Stimulated activated CD8-positive, alpha-beta memory T cell treated with anti-CD3 and anti-CD28 coated beads, Interleukin-12 subunit alpha, Interleukin-12 subunit beta, amount 100 ng/mL, for 4 hours (primary cell): ENCODE results near the gene RFX3.

Source experiments
- DNase-seq: peaks from one replicate; pipeline ENCODE4 v3.0.0-alpha.2; 2020; ENCODE audit warnings: low read depth

Gene RFX3

DNA sequence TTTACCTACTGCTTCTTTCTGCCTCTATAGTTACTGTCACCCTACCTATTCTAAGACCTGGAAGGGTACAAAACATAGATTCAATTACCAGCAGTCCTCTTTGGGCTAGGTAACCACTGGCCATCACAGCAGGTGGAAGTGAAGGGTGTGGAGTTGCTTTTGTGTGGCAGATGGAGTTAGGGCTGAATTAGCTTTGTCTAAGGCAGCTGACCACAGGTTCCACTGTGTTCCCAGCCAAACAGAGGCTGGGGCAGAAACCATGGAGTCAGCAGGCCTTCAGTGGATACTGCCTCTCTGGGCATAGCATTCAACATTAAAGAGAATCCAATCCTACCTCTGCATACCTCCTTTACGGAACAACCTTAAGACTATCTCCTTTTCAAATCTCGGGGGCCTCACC lies 254.2 kb downstream of the RFX3 start:
- DNase-seq, result no peak

DNA sequence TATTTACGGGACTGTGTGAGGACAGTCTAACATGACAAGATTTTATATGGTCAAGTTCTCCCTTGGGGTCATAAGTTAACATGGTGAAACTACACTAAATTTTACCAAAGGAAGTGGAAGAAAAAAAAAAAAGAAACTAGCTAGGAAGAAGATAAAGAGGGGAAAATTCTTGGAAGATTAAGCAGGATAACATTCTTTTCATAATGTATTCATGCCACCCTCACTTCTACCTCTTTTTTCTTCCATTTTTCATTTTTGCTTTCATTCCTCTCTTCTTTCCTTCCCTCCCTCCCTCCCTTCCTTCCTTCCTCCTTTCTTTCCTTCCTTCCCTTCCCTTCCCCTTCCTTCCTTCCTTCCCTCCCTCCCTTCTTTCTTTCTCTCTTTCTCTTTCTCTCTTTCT lies 254.6 kb downstream of the RFX3 start:
- no peak for DNase-seq

DNA sequence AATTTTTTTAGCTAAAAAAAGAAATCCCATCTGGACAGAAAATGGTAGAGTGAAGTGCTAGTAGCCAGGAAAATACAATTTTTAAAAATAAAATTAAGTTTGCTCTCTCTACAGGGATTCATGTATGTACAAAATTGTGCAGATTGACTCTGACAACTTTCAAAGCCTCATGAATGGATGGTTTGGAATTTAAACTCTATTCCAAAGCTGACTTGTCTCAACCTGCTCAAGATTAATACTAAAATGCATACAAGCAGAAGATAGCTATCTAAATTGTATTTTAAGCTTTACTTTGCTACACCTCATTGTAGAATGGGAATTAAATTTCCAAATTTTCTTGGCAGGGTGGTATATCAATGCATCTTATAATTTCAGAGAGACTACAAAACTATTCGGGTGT lies 257.6 kb downstream of the RFX3 start:
- no peak for DNase-seq

DNA sequence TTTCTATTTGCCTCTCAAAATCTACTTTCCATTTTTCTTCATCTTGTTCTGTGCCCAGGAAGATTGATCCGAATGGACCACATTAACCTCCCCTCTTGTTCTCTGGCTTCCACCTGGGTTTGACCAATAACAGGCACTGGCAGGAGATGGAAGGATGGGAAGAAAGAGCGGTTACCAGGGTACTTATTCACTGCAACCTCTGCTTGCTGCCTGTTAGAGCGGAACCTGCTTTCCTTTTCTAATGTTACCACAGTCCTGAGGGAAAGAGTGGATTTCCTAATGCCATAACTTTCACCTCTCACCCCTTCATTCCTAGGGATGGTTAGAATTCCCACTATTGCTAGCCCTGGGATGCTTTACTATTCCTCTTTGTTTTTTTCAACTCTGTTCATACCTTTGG lies 262.1 kb downstream of the RFX3 start:
- DNase-seq, result no peak

DNA sequence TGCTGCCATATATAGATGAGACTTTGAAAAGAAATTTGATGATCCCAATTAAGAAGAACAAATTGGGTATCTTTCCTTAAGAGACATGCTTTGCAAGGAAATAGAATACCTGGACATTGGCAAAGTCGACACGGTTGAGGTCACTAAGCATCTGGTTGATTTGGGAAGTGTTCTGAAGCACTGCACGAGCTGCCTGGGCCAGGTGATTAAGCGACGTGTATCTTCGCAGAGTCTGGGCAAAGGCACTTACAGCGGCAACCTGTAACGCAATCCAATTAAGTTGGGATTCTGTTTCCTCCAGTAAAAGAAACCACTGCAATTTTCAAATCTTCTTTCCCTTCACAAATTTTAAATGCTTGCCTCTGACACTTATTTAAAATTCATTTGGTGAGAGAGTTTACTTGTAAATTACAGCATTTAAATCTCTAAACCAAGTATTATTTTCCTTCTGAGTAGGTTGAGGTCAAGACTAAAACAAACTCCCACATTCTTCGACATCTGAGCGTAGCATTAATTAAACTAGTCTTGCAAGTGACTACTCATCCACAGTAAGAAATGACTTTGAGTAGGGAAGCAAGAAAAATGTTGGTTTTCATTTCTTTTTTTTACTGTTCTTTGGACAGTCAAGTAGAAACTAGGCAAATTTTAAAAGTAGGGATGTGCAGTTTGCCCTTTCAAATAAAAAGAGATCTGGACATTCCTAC lies 262.8 kb downstream of the RFX3 start:
- no peak for DNase-seq

DNA sequence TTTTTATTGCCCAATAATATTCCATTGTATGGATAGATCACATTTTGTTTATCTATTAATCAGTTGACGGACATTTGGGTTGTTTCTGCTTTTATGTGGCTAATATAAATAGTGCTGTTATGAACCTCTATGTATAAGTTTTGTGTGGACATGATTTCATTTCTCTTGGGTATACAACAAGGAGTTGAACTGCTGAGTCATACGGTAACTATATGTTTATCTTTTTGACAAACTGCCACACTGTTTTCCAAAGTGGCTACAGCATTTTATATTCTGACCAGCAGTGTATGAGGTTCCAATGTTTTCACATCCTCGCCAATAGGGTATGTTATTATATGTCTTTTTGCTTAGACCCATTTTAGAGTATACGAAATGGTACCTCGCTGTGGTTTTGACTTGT lies 264.3 kb downstream of the RFX3 start:
- DNase-seq, result no peak

DNA sequence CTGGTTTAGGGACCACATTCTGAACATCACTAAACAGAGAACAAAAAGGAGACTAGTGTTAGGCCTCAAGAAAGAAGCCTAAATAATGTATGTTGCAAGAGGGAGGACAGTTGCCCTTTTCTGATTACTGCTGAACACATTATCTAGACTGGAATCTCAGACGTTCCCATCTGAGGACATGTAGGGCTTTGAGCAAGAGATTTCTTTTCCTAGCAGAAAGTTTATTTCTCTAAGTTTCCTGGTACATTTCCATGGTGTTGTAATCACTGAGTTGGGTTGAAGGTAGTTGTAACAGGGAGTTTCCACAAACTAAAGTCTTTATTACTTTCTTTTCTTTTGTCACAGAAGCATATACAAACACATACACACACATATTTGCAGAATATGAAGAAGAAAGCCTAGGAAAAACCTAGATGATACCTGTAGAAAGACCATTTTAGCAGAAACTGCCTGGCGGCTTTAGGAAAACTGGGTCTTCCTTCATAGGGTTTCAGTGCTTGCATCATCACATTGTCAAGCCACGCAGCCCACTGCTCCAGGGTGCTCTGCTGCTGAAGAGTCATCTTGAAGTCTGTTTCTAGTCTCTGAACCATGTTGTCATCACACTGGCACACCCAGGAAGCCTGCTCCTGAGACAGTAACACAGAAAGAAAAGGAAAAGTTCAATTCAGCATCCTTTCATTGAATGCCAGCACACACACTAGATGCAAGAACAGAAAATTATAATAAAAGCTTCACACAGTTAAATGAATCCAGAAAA lies 269.1 kb downstream of the RFX3 start:
- DNase-seq, result no peak

DNA sequence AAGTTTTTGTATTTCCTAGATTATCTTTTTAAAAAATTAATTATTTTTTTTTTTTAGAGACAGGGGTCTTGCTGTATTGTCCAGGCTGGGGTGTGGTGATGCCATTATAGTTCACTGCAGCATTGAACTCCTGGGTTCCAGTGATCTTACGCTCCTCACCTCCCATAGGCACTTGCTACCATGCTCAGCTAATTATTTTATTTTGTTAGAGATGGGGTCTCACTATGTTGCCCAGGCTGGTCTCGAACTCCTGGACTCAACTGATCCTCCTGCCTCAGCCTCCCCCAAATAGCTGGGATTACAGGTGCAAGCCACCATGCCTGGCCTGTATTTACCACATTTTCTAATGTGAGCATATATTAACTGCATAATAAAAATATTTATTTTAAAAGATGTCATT lies 274.5 kb downstream of the RFX3 start:
- no peak for DNase-seq

DNA sequence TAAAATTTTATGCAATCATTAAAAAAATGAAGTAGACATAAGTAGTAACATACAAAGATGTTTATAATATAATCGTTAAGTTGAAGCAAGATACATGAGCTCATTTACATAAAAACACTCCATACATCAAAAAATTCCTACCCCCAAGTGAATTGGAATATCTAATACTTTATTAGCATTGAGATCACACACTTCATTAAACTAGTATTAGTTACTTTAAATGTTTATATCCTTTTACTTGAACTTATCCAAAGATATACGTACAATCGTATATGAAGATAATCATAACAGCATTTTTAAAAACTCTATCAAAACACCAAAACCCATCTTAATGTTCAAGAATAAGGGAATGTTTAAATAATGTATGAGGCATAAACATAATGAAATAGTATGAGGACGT lies 275.1 kb downstream of the RFX3 start:
- DNase-seq, result no peak

DNA sequence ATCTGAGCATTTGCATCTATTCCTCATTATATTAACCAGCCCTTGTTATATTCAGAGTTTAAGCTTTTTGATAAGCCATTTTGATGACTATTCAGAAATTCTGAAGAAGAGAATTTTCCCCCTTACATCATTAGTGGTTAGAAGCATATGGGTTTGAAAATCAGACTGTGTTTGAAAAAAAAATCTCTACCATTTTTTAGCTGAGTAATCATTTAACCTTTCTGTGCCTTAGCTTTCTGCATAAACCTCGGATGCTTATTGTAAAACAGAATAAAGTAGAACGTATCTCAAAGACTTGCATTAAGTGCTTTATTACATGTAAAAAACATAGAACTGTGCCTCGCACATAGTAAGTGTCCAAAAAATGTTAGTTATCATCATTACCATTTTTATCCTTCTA lies 278.6 kb downstream of the RFX3 start:
- no peak for DNase-seq

DNA sequence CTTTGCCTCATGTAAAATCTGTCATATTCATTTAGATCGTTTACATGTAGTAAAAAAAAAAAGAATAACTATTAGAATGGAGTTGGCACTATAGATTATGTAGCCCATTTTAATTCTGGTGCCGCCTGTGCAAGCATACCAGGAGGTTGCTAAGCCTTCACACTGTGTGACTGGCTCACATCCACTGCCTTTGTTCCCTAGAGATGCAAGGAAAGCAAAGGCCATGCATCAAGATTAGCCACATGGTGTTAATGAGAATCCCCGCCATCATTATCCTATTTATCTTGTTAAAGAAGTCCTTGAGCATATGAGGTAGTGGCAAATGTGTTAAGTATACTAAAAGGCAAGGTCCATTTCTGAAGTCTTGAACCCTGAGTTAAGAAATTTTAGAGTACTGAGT lies 279.6 kb downstream of the RFX3 start:
- DNase-seq, result no peak

DNA sequence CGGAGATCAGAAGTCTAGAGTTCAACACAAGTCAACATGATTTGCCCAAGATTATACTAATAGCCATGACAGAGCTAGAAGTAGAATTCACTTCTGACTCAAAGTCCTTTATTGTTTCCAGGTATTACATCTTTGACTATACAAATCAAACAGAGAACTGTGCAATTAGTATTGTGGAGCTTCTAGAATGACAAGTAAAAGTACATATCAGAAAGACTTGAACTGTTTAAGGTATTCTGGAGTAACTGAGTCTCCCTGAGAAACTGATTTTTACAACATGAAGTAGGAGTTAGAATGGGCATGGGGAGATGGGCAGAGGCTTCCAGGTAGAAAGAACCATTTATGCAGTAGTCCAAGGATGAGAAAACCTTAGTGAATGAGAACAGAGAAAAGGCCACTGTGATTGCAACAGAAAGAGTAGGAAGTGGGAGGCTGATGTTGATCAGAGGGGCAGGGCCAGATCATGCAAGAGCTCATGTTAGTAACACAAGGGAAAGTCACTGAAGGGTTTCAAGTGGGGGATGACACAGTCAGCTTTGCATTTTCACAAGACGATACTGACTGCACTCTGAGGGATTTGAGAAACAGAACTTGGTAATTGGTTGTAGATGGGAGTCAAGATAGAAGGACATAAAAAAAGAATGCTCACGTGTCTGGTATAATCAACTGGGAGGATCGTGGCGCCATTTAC lies 280.7 kb downstream of the RFX3 start:
- DNase-seq, result no peak

DNA sequence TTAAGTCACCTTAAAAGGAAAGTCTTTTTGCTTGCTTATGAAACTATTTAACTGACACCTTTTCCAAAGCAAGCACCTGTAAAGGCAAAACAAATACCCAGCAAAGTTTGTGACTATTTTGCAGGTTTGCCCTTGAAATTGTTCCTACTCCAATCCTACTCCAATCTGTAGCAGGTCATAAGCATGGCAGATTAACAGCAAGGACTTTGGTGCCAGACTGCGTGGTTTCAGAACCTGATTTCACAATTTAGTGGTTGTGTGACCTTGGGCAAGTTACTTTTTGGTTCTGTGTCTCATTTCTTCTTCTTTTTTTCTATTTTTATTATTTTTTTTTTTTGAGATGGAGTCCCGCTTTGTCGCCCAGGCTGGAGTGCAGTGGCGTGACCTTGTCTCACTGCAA lies 282.1 kb downstream of the RFX3 start:
- no peak for DNase-seq

DNA sequence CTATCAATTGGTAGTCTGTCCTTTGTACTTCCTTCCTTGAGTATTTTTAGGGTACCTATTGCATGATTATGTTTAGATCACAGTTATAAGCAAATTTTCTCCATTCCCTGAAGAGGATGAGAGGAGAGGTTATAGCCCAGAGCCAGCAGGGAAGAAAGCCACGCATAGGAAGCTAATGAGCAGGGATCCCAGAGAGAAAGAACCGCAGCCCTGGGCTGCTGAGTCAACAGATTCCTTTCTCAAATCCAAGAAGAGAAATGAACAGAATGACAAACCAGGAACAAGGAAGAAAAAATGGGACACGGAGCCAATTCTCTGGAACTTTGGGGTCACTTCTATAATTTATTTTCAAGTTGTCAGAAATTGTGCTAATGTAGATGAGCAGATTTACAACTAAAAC lies 284.5 kb downstream of the RFX3 start:
- no peak for DNase-seq

DNA sequence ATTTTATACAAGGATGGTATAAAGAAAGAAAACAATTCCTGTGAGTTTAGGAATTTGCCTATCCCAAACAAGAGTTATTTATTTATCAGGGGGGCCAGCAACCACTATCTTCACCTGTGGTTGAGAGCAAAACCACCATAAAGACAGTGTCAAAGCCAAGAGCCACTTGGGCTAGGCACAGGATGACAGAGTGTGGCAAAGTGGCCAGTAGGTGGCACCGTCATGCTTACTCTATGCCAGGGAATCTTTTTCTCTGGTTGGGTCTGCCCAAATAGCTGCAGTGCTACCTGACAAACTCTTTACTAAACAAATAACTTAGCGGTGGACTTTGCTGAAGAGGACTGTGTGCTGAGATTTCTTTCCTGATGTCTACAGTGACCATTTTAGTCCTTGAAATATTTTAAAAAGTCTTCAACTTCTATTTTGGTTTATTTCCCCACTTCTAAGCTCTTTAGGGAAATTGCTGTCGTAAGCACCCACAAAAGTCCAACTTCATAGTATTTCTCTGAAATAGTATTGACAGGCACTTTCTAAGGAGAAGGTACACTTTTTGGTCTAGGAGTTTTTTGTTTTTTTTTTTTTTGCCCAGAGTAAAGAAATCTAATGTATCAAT lies 285.0 kb downstream of the RFX3 start:
- peak; percentile 15 for DNase-seq

DNA sequence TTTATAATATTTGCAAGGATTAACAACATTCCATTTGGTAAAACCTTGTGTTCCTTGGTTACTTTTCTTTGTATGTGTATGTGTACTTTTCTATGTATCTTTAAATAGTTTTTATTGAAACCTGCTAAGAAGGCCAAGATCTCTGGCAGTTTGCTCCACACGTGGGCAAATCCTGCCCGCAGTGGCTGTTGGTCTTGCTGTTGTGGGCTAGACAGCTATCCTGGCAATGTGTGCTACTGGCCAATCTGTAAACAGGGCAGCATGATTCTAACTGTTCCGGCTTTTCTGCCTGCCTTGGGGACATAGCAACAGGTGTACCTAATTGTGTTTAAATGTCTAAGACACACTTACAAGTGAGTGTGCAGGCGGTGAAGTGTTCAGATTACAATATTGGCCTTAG lies 286.6 kb downstream of the RFX3 start:
- no peak for DNase-seq

DNA sequence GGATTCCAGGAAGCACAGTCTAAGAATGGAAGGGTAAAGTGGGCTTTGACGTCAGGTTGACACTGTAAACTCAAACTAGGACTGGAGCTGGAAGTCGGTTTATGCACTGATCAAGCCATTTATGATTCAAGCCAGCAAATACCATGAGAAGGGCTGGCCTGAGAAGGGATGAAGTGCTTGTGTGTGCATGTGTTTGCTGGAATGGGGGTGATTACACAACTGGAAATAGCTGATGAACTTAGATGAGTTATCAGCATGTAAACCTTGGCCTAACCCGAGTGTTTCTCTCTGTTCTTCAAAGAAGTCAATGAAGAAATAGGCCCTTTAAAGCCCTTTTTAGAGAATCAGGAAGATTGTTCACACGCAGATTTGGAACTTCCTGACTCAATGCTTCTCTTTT lies 287.6 kb downstream of the RFX3 start:
- DNase-seq, result no peak

DNA sequence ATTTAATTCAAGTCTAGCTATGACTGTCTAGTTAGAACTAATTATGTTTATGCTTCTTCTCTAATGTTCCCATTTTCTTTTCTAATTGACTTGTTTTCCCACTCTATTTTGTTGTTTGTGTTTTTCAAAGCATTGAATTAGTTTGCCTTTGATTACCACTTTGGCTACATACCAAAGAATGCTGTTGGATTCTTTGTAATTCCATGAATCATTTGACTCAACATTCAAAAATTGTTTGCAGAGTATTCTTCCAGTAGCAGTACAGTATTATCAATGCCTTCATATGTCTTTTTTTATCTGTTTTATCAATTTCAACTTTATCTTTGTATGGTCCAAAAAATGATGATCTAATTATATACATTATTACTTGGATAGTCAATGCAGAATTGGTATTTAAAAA lies 288.7 kb downstream of the RFX3 start:
- DNase-seq, result no peak

DNA sequence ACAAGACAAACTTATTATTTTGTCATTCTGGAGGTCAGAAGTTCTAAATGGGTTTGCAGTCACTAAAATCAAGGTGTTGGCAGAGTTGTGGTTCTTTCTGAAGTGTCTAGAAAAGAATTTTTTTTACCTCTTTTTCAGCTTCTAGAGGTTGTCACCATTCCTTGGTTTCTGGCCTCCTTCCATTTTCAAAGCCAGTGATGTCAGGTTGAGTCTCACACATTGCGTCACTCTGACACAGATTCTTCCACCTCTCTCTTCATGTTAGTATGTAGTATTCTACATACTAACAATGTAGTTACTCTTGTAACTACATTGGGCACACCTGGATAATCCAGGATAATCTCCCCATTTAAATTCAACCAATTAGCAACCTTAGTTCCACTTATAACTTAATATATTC lies 290.3 kb downstream of the RFX3 start:
- DNase-seq, result no peak

DNA sequence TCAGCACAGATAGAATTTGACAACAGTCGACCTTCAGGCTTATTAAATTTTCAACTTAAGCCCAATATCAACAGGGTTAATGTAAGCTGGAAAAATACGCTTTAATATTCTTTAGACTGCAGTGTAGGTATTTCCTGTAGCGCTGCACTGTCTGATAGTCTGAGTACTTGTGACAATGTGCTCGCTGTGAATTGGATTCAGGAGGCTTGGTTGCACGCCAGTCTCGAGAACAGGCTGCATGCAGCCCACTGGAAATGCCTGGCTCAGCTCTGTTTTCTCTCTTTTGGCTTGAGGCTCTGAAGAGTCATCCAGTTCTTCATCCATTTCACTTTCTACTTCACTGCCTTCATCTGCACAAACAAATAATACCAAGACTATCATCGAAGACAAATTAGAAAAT lies 300.9 kb downstream of the RFX3 start:
- DNase-seq, result no peak

DNA sequence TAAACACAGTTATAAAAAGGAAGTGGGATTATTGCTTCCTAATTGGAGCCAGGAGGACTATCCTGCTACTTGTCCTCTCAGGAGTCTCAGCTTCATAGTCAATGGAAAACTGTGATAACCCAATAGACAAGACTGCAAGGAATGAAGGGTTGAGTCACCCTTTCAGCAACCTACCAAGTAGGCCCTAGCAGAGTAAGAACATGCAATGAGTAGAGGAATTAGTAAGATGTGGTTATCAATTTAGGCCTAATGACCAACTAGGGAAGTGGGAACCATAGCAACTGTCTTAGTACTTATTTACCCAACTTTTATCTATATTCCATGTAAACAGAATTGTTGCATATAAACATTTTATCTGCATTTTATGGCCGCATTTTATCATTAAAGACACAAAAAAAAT lies 310.1 kb downstream of the RFX3 start:
- no peak for DNase-seq

DNA sequence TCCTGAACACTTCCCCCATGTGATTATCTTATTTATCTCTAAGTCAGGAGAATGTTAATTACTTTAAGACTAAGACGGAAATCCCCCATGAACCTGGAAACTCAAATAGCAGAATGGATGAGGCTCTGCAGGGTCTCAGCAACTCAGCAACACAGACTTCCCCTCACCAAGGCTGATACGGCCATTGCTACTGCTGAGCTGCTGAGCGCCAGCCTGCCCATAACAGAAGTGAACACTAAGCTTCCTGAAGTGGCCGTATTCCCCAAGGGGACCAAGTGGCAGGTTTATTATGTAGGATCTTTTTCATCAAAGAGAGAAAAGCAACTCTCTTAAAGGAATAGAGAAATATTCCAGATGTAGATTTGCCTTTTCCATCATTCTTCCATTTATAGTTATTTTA lies 311.1 kb downstream of the RFX3 start:
- no peak for DNase-seq
